Stimulated activated CD4-positive, alpha-beta T cell treated with anti-CD3 and anti-CD28 coated beads, Interleukin-1b, Interleukin-23, amount 100 ng/mL, for 1 hour (primary cell): ENCODE data around the gene CAMK2A.

Experiments
- DNase-seq, 2 donors: peaks; one replicate each; pipeline ENCODE4 v3.0.0-alpha.2; 2020; ENCODE audit warnings: low read depth in 2 of 2

Gene CAMK2A

GRCh38 chr5:150300496-150301169 lies 11.1 kb upstream of the CAMK2A start:
- DNase-seq = no peak

GRCh38 chr5:150299571-150300327 lies 10.2 kb upstream of the CAMK2A start:
- no peak for DNase-seq

- DNase-seq = no peak
Observed at GRCh38 chr5:150298701-150299451, 9.3 kb upstream of the CAMK2A start.

GRCh38 chr5:150297934-150298595 lies 8.5 kb upstream of the CAMK2A start:
- DNase-seq = no peak

- no peak for DNase-seq
Observed at GRCh38 chr5:150297236-150297890, 7.8 kb upstream of the CAMK2A start.

GRCh38 chr5:150296496-150296895 lies 6.9 kb upstream of the CAMK2A start:
- DNase-seq = no peak

- no peak for DNase-seq
Observed at GRCh38 chr5:150295741-150296486, 6.3 kb upstream of the CAMK2A start.

- no peak for DNase-seq
Observed at GRCh38 chr5:150295172-150295634, 5.6 kb upstream of the CAMK2A start.

- DNase-seq = no peak
Observed at GRCh38 chr5:150294551-150295071, 5.0 kb upstream of the CAMK2A start.

- no peak for DNase-seq
Observed at GRCh38 chr5:150293091-150293941, 3.7 kb upstream of the CAMK2A start.

- no peak for DNase-seq
Observed at GRCh38 chr5:150291388-150292385, 2.1 kb upstream of the CAMK2A start.

- no peak for DNase-seq
Observed at GRCh38 chr5:150288791-150289190, 782 bp downstream of the CAMK2A start.

- DNase-seq = no peak
Observed at GRCh38 chr5:150288361-150288760, 1.2 kb downstream of the CAMK2A start.

GRCh38 chr5:150286820-150287219 lies 2.8 kb downstream of the CAMK2A start:
- no peak for DNase-seq

GRCh38 chr5:150285114-150285513 lies 4.5 kb downstream of the CAMK2A start:
- DNase-seq = no peak

- DNase-seq = no peak
Observed at GRCh38 chr5:150284311-150284710, 5.3 kb downstream of the CAMK2A start.

GRCh38 chr5:150283904-150284303 lies 5.7 kb downstream of the CAMK2A start:
- no peak for DNase-seq

GRCh38 chr5:150281987-150282386 lies 7.6 kb downstream of the CAMK2A start:
- no peak for DNase-seq
